Endothelial cell of umbilical vein (primary cell): ENCODE measurements around the gene UVRAG.

Source experiments
- EZH2 ChIP-seq: IDR thresholded peaks from 2 replicates; pipeline ENCODE4 v1.6.1; 2012; ENCODE audit warnings: borderline replicate concordance, low read depth, mild to moderate bottlenecking, moderate library complexity, low read length, inconsistent platforms; ENCODE audit not compliant: severe bottlenecking
- MYC ChIP-seq: IDR thresholded peaks from one replicate; pipeline ENCODE4 v1.6.1; 2011; ENCODE audit warnings: mild to moderate bottlenecking, low read depth, low read length
- POLR2A ChIP-seq: IDR thresholded peaks from 2 replicates; pipeline ENCODE4 v1.6.1; 2012; ENCODE audit warnings: low read depth, mild to moderate bottlenecking, control low read depth, low read length
- POLR2AphosphoS5 ChIP-seq: IDR thresholded peaks from 2 replicates; pipeline ENCODE4 v1.6.1; 2012; ENCODE audit warnings: low read depth, mild to moderate bottlenecking, control low read depth, low read length, moderate library complexity; ENCODE audit not compliant: insufficient read depth
- TF ChIP-seq, protein P1 (sequence below), 2 donors: IDR thresholded peaks; 1 replicate in 1 of 2; 2 replicates in 1 of 2; pipeline ENCODE4 v1.5.1; 2011; ENCODE audit warnings: low read length in 2 of 2, mild to moderate bottlenecking in 2 of 2, moderate library complexity in 2 of 2, control low read depth in 1 of 2, inconsistent platforms in 1 of 2, low read depth in 1 of 2; ENCODE audit not compliant: insufficient read depth in 1 of 2; ENCODE audit errors: extremely low read depth in 1 of 2

DNA sequence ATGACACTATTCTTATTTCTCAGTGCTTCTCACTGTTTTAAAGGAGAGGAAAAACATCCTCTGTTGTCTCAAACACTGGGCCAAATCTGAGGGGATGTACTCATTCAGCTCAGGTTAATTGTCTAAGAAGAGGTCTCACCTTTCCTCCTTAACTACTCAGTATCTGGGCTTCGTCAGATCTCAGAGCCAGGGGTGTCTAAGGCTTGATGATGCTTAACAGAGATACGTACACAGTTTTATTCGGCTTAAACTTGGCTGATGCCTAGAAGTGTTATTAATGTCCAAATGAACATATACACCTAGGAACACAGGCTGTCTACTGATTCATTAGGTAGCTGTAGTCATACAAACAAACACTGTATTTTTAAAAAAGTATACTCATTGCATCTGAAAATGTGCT lies 85.8 kb downstream of the UVRAG start:
- TF ChIP-seq, protein P1, sequence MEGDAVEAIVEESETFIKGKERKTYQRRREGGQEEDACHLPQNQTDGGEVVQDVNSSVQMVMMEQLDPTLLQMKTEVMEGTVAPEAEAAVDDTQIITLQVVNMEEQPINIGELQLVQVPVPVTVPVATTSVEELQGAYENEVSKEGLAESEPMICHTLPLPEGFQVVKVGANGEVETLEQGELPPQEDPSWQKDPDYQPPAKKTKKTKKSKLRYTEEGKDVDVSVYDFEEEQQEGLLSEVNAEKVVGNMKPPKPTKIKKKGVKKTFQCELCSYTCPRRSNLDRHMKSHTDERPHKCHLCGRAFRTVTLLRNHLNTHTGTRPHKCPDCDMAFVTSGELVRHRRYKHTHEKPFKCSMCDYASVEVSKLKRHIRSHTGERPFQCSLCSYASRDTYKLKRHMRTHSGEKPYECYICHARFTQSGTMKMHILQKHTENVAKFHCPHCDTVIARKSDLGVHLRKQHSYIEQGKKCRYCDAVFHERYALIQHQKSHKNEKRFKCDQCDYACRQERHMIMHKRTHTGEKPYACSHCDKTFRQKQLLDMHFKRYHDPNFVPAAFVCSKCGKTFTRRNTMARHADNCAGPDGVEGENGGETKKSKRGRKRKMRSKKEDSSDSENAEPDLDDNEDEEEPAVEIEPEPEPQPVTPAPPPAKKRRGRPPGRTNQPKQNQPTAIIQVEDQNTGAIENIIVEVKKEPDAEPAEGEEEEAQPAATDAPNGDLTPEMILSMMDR (IDR thresholded peaks at IDR 0.05; ENCODE audit: extremely low read depth in 1 of 2, insufficient read depth in 1 of 2, low read depth in 1 of 2, low read length in 2 of 2), result no peak
- TF ChIP-seq POLR2A (no peak), EZH2 (no peak), POLR2AphosphoS5 (no peak), MYC (no peak)
